ENCODE results near the gene LARP4. TPM values are rescaled to one million over a fixed set of nuclear protein-coding genes. Genes with fewer than 3 reads are reported as not detected.
"Not testable (repeated sequence)": the region's sequence is repeated elsewhere in the genome, so short reads cannot be mapped to it uniquely, and the experiment has no call there.

LARP4 gene
- total RNA-seq, 2 donors from 2014 or later: 29.7 to 32.9 TPM

DNA sequence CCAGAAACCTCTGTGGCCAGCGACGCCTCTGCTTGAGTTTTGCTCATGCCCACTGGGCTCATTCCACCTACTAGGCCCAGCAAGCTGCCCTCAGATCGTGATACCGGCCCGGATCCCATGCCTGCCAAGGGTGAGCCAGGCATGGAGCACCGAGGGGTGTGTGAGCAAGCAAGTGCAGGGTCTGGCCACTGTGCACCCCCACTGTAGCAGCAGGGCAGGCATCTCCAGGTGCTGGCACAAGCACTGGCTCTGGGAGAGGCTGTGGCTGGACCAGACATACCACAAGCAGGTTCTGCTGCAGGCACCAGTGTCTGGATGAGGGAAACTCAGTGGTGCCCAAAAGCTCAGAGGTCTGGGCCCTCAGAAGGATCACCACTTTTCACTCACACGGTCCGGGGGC is 24.9 kb upstream of the LARP4 start:
- TF ChIP-seq POLR2A (IDR thresholded peaks at IDR 0.05): no peak
- TF ChIP-seq POLR2AphosphoS5 (IDR thresholded peaks at IDR 0.05): no peak
- TF ChIP-seq CTCF (IDR thresholded peaks at IDR 0.05): no peak

DNA sequence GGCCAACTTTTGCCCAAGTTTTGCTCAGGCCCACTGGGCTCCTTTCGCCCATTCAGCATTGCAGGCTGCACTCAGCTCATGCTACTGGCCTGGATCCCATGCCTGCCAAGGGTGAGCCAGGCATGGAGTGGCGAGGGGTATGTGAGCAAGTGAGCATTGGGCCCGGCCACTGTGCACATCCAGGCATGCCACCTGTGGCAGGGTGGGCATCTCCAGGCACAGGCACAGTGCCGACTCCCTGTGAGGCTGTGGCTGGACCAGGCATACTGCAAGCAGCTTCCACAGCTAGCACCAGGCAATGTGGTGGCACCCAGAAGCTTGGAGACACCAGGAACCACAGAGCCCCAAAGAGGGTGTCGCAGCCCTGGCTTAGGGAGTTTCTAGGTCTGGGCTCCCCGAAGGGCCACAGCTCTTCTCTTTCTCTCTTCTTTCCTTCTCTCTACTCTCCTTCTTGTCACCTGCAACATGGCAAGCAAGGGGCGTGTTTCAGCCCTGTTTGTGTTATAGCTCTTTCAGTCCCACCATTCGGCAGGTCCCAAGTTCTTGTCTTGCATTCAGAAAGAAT is 19.8 kb upstream of the LARP4 start:
- no peaks in the 10 kb centered on the region for H3K27me3 ChIP-seq (replicated peaks; ENCODE audit: insufficient read depth)
- no peaks in the 10 kb centered on the region for H3K36me3 ChIP-seq
- H3K27ac ChIP-seq: no peak overlapping the region
- DNase-seq (ENCODE audit: low spot score): no peak
- intact Hi-C loops (cut with DNase I): no loop called here
- H3K4me1 ChIP-seq (replicated peaks): no peaks in the 10 kb centered on the region
- 94% methylated on average over 8 of the region's 8 CpGs for WGBS
- H3K4me3 ChIP-seq: no peak overlapping the region
- no peak for TF ChIP-seq POLR2AphosphoS5 (IDR thresholded peaks at IDR 0.05)
- TF ChIP-seq POLR2A (IDR thresholded peaks at IDR 0.05): no peak
- no peak for TF ChIP-seq CTCF (IDR thresholded peaks at IDR 0.05)
- H3K9me3 ChIP-seq: no peaks in the 10 kb centered on the region

More for the DNA sequence above, 24.9 kb upstream of the LARP4 start:
- H3K36me3 ChIP-seq: no peaks in the 10 kb centered on the region
- no peaks in the 10 kb centered on the region for H3K9me3 ChIP-seq
- no peak overlapping the region for H3K4me3 ChIP-seq
- H3K27me3 ChIP-seq (replicated peaks; ENCODE audit: insufficient read depth): no peaks in the 10 kb centered on the region
- 87% methylated on average over 8 of the region's 8 CpGs for WGBS
- H3K4me1 ChIP-seq (replicated peaks): no peaks in the 10 kb centered on the region
- DNase-seq (ENCODE audit: low spot score): no peak
- no peak overlapping the region for H3K27ac ChIP-seq
- intact Hi-C loops (cut with DNase I): no loop called here

GRCh38 chr12:50387487-50387886 is 13.2 kb upstream of the LARP4 start:
- H3K4me1 ChIP-seq (replicated peaks): no peaks in the 10 kb centered on the region
- no peaks in the 10 kb centered on the region for H3K9me3 ChIP-seq
- H3K27me3 ChIP-seq (replicated peaks; ENCODE audit: insufficient read depth): no peaks in the 10 kb centered on the region
- no peaks in the 10 kb centered on the region for H3K36me3 ChIP-seq
- 13% methylated on average over 5 of the region's 5 CpGs for WGBS
- no peak overlapping the region for H3K27ac ChIP-seq
- intact Hi-C loops (cut with DNase I): no loop called here
- no peak overlapping the region for H3K4me3 ChIP-seq
- no peak for DNase-seq (ENCODE audit: low spot score)
- TF ChIP-seq POLR2A (IDR thresholded peaks at IDR 0.05) (no peak), POLR2AphosphoS5 (IDR thresholded peaks at IDR 0.05) (no peak), CTCF (IDR thresholded peaks at IDR 0.05) (no peak)

GRCh38 chr12:50387972-50388478 is 12.7 kb upstream of the LARP4 start:
- TF ChIP-seq POLR2A (IDR thresholded peaks at IDR 0.05) (no peak), CTCF (IDR thresholded peaks at IDR 0.05) (no peak), POLR2AphosphoS5 (IDR thresholded peaks at IDR 0.05) (no peak)
- no peak for DNase-seq (ENCODE audit: low spot score)
- H3K27me3 ChIP-seq (replicated peaks; ENCODE audit: insufficient read depth): no peaks in the 10 kb centered on the region
- no peaks in the 10 kb centered on the region for H3K36me3 ChIP-seq
- H3K9me3 ChIP-seq: no peaks in the 10 kb centered on the region
- no peak overlapping the region for H3K4me3 ChIP-seq
- intact Hi-C loops (cut with DNase I): no loop called here
- WGBS: 71% methylated on average over 7 of the region's 7 CpGs
- no peak overlapping the region for H3K27ac ChIP-seq
- no peaks in the 10 kb centered on the region for H3K4me1 ChIP-seq (replicated peaks)

GRCh38 chr12:50388793-50389192 is 11.9 kb upstream of the LARP4 start:
- H3K36me3 ChIP-seq; DNase-seq (ENCODE audit: low spot score); H3K27me3 ChIP-seq (replicated peaks; ENCODE audit: insufficient read depth); H3K9me3 ChIP-seq; intact Hi-C loops (cut with DNase I); H3K27ac ChIP-seq; H3K4me1 ChIP-seq (replicated peaks); H3K4me3 ChIP-seq: not testable (repeated sequence)
- WGBS: 90% methylated on average over 10 of the region's 10 CpGs

All from prostate gland (tissue), 2 donors.